ENCODE results near the gene ALKBH4.

DNA sequence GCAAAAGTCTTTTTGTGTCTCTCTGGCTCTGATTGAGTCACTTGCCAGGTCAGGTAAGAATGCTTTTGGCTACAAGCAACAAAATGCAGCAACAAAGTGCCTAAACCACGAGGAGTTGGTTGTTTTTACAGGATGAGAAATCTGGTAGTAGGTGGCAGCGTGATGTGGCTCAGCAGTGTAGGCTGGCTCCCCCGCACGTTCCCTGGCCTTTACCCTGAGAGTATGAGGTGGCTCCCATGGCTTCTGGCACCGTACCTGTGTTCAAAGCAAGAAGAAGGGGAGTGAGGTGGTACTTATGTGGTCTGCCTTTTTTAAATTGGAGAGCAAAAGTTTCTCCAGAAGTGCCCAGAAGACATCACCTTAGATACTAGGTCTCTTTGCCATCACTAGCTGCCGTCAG is 56.8 kb downstream of the ALKBH4 start:
- TF ChIP-seq USF2 (IDR thresholded peaks at IDR 0.05) (no peak), CTCF (IDR thresholded peaks at IDR 0.05) (no peak), HOXA7 (CRISPR knock-in tag; IDR thresholded peaks at IDR 0.05) (no peak), MYC (IDR thresholded peaks at IDR 0.05; ENCODE audit: borderline replicate concordance, low read length) (no peak), ZSCAN20 (CRISPR knock-in tag; IDR thresholded peaks at IDR 0.05) (no peak), RFX5 (IDR thresholded peaks at IDR 0.05) (no peak), KDM5A (IDR thresholded peaks at IDR 0.05) (no peak), EP300 (IDR thresholded peaks at IDR 0.05) (no peak), RCOR1 (IDR thresholded peaks at IDR 0.05; ENCODE audit: low read depth, low read length) (no peak), CBX2 (IDR thresholded peaks at IDR 0.05; ENCODE audit: borderline replicate concordance, low read depth) (no peak), SMC3 (IDR thresholded peaks at IDR 0.05) (no peak)
- TF ChIP-seq, protein P1, sequence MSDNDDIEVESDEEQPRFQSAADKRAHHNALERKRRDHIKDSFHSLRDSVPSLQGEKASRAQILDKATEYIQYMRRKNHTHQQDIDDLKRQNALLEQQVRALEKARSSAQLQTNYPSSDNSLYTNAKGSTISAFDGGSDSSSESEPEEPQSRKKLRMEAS (IDR thresholded peaks at IDR 0.05), result no peak
- TF ChIP-seq, protein P2, sequence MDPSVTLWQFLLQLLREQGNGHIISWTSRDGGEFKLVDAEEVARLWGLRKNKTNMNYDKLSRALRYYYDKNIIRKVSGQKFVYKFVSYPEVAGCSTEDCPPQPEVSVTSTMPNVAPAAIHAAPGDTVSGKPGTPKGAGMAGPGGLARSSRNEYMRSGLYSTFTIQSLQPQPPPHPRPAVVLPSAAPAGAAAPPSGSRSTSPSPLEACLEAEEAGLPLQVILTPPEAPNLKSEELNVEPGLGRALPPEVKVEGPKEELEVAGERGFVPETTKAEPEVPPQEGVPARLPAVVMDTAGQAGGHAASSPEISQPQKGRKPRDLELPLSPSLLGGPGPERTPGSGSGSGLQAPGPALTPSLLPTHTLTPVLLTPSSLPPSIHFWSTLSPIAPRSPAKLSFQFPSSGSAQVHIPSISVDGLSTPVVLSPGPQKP (IDR thresholded peaks at IDR 0.05; ENCODE audit: low read depth, low read length), result no peak
